Activated CD8-positive, alpha-beta memory T cell treated with anti-CD3 and anti-CD28 coated beads for 1 hour (primary cell): ENCODE results near the gene BCAT1.

ENCODE experiments used
- DNase-seq, 2 donors: peaks; one replicate each; pipeline ENCODE4 v3.0.0-alpha.2; 2020; ENCODE audit warnings: low read depth in 1 of 2; ENCODE audit errors: extremely low read depth in 1 of 2

Gene BCAT1, protein sequence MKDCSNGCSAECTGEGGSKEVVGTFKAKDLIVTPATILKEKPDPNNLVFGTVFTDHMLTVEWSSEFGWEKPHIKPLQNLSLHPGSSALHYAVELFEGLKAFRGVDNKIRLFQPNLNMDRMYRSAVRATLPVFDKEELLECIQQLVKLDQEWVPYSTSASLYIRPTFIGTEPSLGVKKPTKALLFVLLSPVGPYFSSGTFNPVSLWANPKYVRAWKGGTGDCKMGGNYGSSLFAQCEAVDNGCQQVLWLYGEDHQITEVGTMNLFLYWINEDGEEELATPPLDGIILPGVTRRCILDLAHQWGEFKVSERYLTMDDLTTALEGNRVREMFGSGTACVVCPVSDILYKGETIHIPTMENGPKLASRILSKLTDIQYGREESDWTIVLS

DNA sequence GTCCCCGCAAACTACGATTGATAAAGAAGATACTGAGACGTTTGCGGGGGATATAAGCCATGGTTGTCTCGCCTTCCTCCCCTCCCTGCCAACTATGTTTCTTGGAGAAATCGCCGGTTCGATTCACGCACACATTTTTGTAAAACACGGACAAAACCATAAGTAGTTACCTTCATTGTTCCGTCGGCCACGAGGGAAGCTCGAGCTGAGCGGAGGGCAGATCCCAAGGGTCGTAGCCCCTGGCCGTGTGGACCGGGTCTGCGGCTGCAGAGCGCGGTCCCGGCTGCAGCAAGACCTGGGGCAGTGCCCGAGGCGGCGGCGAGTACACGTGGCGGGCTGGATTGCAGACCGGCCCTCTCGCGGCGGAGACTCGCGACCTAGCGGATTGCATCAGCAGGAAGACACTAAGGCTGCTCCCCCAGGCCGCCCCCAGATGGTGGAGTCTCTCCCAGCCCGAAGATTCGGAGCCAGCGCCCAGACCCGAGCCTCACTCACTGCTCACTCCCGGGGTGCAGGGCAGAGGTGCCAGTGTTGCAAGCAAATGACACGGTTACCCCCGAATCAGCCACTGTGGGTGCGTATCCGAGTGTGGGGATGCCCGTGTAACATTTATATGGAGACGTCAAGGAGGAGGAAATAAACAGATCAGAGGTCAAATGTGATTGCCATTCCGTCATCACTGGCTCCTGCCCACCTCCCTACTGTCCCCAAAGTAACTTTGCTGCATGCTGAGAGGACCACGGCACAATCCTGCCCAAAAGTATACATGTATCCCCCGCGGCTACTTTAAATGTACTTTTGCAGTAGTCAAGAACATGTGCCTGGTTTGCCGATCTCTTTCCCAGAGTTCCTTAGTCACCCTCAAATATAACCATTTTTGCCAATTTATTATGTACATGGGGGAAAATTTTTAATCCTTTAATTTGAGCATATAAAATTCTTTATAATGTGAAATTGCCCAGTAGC lies at the start of gene BCAT1:
Gene BCAT1 (minus strand): TSS at position 345 of the 966 bp plus-strand sequence. CDS start 169 bp downstream, at position 176.
- no peak for DNase-seq

DNA sequence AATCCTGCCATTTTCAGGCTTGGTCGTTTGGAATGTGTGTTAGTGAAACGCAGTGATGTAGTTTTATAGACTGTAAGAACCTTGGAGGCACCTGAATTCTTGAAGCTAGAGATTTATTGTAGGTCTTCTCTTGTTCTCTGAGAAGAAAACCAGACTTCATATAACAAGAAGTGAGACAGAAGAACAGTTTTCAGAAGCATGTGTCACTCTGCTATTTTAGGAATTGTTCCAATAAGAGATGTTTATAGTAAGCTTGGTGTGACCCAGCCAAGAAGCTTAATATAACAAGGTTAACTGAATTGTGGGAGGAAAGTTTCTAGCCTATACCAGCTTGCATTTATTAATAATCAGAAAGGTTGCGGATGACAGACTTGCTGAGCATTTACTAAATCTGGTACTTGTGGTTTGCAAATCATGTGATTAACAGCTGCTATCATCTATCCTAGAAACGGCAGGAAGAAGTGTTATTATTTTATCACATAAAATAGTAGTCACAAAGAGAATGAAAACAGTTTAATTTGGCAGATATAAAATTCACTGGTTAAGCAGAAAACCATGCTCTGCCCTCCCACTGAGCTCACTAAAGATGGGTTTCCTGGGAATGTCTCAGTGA lies 49.2 kb upstream of the BCAT1 start:
- DNase-seq, result no peak

DNA sequence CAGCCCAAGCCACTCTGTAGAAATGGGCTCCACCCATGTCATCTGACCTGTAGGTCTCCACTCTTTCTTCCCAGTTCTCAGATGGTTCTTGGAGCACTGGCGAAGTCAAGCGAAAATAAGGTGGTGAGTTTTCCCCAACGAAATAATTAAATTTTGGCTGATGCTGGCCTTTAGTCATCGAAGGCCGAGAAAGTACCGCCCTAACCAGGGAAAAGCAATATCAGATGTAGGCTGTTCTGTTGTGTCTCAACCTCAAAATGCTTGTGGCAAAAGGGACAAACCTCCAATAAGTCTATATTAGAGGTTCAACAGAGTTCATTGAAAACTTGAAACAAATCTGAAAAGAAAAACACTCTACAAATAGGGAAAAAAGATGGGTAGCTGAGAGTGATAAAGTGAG lies 48.6 kb upstream of the BCAT1 start:
- no peak for DNase-seq

GRCh38 chr12:24996820-24997219 lies 47.9 kb upstream of the BCAT1 start:
- no peak for DNase-seq

GRCh38 chr12:24996102-24996797 lies 47.3 kb upstream of the BCAT1 start:
- no peak for DNase-seq

GRCh38 chr12:24993793-24994192 lies 44.9 kb upstream of the BCAT1 start:
- no peak for DNase-seq

DNA sequence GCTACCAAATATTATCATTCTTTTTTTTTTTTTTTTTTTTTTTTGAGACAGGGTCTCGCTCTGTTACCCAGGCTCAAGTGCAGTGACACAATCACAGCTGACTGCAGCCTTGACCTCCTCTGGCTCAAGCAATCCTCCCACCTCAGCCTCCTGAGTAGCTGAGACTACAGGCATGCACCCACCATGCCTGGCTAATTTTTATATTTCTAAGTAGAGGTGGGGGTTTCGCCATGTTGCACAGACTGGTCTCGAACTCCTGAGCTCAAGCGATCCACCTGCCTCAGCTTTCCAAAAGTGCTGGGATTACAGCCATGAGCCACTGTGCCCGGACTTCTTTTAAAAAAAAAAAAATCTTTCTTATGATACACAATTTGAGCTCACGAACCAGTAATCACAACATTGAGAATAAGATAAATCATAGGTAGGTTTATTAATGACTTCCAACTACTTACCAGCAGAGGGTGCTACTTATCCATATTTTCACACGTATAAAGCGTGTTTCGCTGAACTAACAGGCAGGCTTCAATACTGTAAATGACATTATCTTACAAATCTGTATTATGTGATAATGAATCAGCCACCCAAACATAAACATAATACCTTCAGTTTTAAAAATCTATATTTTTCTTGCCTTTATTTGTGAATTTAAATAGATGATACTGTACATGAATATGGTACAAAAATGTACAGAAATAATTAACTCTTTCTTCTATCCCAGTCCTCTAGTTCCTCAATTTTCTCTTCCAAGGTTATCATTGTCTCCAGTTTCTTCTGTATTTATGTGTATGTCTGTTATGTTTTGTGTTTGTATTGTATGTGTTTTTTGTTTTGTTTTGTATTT lies 42.5 kb upstream of the BCAT1 start:
- DNase-seq, result no peak

GRCh38 chr12:24989216-24989615 lies 40.3 kb upstream of the BCAT1 start:
- DNase-seq, result no peak

DNA sequence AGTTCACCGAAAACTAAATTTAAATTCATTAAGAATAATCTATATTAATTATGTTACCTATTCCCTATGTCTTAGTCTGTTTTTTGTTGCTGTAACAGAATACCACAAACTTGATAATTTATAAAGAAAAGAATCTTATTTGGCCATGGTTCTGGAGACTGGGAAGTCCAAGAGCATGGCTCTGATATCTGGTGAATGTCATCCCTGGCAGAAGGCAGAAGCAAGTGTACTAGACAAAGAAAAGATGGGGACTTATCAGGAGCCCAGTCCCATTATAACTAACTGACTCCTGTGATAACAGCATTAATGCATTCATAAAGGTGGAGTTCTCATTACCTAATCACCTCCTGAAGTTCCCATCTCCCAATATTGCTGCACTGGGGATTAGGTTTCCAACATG lies 33.3 kb upstream of the BCAT1 start:
- DNase-seq, result no peak

DNA sequence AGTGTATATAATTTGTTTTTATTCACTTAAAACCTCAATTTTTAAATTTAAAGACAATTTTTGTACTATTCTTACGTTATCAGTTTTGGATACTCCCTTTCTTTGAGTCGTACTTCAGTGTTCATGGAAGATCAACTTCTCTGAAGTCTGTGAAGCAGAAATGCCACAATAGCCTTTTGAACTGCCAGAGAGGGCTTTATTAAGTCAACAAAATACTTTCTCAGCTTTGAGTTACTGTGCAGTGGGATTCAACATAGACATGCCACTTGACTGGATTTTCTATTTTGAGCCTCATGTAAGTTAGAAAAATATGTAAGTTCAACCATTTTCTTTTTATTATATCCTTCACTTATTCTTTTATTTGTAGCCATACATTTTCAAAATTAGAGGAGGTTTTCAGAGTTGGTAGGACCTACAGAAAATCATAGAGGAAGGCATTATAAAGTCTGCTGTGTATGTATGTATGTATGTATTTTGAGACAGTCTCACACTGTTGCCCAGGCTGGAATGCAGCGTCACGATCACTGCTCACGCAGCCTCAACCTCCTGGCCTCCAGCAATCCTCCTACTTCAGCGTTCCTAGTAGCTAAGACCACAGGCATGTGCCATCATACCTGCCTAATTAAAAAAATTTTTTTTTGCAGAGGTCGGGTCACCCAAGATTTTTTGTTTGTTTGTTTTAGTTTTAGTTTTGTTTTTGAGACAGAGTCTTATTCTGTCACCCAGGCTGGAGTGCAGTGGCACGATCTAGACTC lies 31.3 kb upstream of the BCAT1 start:
- DNase-seq, result no peak

- no peak for DNase-seq
These were observed 30.4 kb upstream of the BCAT1 start for GRCh38 chr12:24979329-24979728.

DNA sequence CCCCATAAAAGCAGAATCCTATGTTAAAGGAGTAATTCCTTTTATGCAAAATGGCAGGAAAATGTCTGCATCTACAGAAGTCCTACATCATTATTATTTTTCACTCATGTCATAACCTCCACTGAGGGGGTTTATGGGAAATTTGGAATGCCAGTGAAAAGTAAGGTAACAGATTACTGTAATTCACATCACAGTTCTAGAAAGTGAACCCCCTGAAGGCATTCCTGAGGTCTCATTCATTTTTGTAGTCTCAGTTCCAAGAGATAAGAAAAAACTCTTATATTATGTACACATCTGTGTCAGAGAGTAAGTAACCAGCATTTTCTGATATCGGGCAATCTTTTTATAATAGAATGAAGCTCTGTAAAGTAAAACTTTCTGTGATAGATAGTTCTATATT lies 28.8 kb upstream of the BCAT1 start:
- DNase-seq, result no peak

- no peak for DNase-seq
These were observed 28.2 kb upstream of the BCAT1 start for GRCh38 chr12:24977060-24977459.

GRCh38 chr12:24975425-24975824 lies 26.5 kb upstream of the BCAT1 start:
- DNase-seq, result no peak

- DNase-seq, result no peak
These were observed 25.3 kb upstream of the BCAT1 start for GRCh38 chr12:24974216-24974615.

GRCh38 chr12:24972078-24972477 lies 23.2 kb upstream of the BCAT1 start:
- DNase-seq, result no peak

- no peak for DNase-seq
These were observed 21.3 kb upstream of the BCAT1 start for GRCh38 chr12:24970177-24970576.

- DNase-seq, result no peak
These were observed 18.2 kb upstream of the BCAT1 start for GRCh38 chr12:24966951-24967564.

GRCh38 chr12:24964342-24964741 lies 15.4 kb upstream of the BCAT1 start:
- DNase-seq, result no peak
